OCI-LY7 (cell line): ENCODE data around the gene RRH. TPM values are rescaled to one million over a fixed set of nuclear protein-coding genes. Genes with fewer than 3 reads are reported as not detected.
"Not testable (repeated sequence)": the region's sequence is repeated elsewhere in the genome, so short reads cannot be mapped to it uniquely, and the experiment has no call there.

Source experiments
- BruUV-seq: library from RNA; stranded (reverse); fragments of 400-500 nt; replicated peaks from 2 replicates; lab custom pipeline; 2021; lab: Mats Ljungman, UMichigan
- CTCF ChIA-PET: fragments of 300-600 bp; sonication (Branson Sonifier 250); formaldehyde crosslinking; loops from one replicate; lab custom pipeline; 2022; ENCODE audit warnings: antibody characterized with exemption; ENCODE audit not compliant: unreplicated experiment; lab: Charles Lee
- POLR2A ChIA-PET: fragments of 300-600 bp; sonication (Branson Sonifier 250); formaldehyde crosslinking; loops from one replicate; lab custom pipeline; 2022; ENCODE audit warnings: antibody characterized with exemption; lab: Charles Lee
- DNase-seq: peaks from one replicate; pipeline ENCODE4 v3.0.0-alpha.2; 2015; ENCODE audit warnings: low spot score
- H2AFZ ChIP-seq: fragments of 200-600 bp; sonication (generic), shearing (Covaris generic); 2 replicates; pipeline ENCODE4 v1.6.1; 2014; ENCODE audit warnings: mild to moderate bottlenecking, antibody characterized with exemption, low read length, moderate library complexity
- H3K27ac ChIP-seq: fragments of 200-600 bp; sonication (generic); 2 replicates; pipeline ENCODE4 v1.5.1; 2014; ENCODE audit warnings: mixed run types, low read depth, mild to moderate bottlenecking, moderate library complexity, low read length, inconsistent platforms; ENCODE audit not compliant: poor library complexity, severe bottlenecking
- H3K36me3 ChIP-seq: fragments of 200-600 bp; sonication (generic); 2 replicates; pipeline ENCODE4 v1.6.1; 2014; ENCODE audit warnings: mild to moderate bottlenecking, antibody characterized with exemption, low read length, moderate library complexity, mixed read lengths; ENCODE audit not compliant: insufficient read depth
- H3K4me1 ChIP-seq: fragments of 200-600 bp; sonication (generic); 2 replicates; pipeline ENCODE4 v1.5.1; 2014; ENCODE audit warnings: mild to moderate bottlenecking, low read length; ENCODE audit not compliant: insufficient read depth, poor library complexity, severe bottlenecking
- H3K4me2 ChIP-seq: fragments of 200-600 bp; sonication (generic); 2 replicates; pipeline ENCODE4 v1.6.1; 2014; ENCODE audit warnings: mild to moderate bottlenecking, low read length
- H3K4me3 ChIP-seq: fragments of 200-600 bp; sonication (generic); 2 replicates; pipeline ENCODE4 v1.5.1; 2014; ENCODE audit warnings: mild to moderate bottlenecking, low read depth, low read length; ENCODE audit not compliant: poor library complexity, severe bottlenecking
- H3K79me2 ChIP-seq: fragments of 200-600 bp; sonication (generic); 2 replicates; pipeline ENCODE4 v1.6.1; 2016; ENCODE audit warnings: low read depth, mild to moderate bottlenecking, low read length, moderate library complexity, mixed read lengths; ENCODE audit not compliant: insufficient read depth
- H3K9me2 ChIP-seq: fragments of 200-600 bp; sonication (generic); 2 replicates; pipeline ENCODE4 v1.6.1; 2016; ENCODE audit warnings: mild to moderate bottlenecking, low read length, mixed read lengths; ENCODE audit not compliant: insufficient read depth
- H3K9me3 ChIP-seq: fragments of 200-600 bp; sonication (generic); 2 replicates; pipeline ENCODE4 v1.6.1; 2014; ENCODE audit warnings: mild to moderate bottlenecking, mixed run types, low read length, mixed read lengths
- H4K20me1 ChIP-seq: fragments of 200-600 bp; sonication (generic); 2 replicates; pipeline ENCODE4 v1.6.1; 2014; ENCODE audit warnings: mild to moderate bottlenecking, antibody characterized with exemption, low read length, moderate library complexity, mixed read lengths; ENCODE audit not compliant: insufficient read depth
- EZH2phosphoT487 ChIP-seq: fragments of 200-600 bp; sonication (generic); IDR thresholded peaks from 2 replicates; pipeline ENCODE4 v1.6.1; 2018; ENCODE audit warnings: low read depth, borderline replicate concordance, mild to moderate bottlenecking, mixed run types, antibody characterized with exemption, low read length, moderate library complexity, mixed read lengths
- intact Hi-C: fragments of 100-400 bp; cut with micrococcal nuclease; formaldehyde crosslinking; loops from one replicate; pipeline ENCODE4 v1.10.0; 2022; ENCODE audit not compliant: unreplicated experiment
- total RNA-seq, 2 experiments: library from RNA; depleted of rRNA in 1 of 2; stranded (reverse); fragments of >200 nt in 1 of 2; shearing (Covaris generic) in 1 of 2; gene quantifications; 2 replicates each; pipeline ENCODE4 v1.2.3, GENCODE V29; 2014 to 2022
- TF ChIP-seq, protein P1 (sequence below): fragments of 200-600 bp; sonication (generic); conservative IDR thresholded peaks from 2 replicates; pipeline ENCODE4 v1.5.1; 2014; ENCODE audit warnings: mild to moderate bottlenecking, antibody characterized with exemption, low read length, moderate library complexity, mixed read lengths

RRH gene
- total RNA-seq, 2 experiments from 2014 or later = 0.23 to 0.35 TPM

DNA sequence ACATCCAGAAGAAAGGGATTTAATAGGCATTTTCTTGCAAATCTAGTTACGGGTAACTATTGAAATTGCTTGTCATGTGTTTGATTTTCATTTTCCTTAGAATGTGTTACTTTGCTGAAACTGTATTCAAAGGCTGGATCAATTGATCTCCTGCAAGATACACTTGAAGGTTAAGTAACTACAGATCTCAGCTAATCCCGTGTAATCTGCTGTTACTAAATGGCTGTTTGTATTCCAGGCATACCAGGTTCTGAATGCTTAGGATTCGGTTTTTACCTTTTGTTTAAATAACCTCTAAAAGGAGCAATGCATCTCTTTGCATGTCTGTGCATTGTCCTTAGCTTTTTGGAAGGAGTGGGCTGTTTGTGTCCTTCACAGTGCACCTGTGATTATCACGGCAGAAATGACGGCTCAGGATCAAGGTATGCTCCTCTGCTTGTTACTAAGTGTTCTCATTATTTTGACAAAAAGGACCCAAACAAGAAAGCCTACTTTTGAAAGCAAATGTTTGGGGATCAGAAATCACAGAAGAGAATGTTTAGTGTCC, 20.2 kb downstream of the RRH start, which contains the start of gene LRIT3:
Gene LRIT3, plus strand, starts transcription at position 212 of the 547 bp plus-strand sequence. Its CDS starts 95 bp downstream, at position 307.
- ChIA-PET CTCF (no interaction called here), POLR2A (interaction anchor here (1.4 kb wide), 1 partner anchor 58 kb away, joined by 4 read pairs; no protein-coding TSS in a partner anchor)
- Histone ChIP-seq H3K4me3 (no peak within 1 kb of the TSS), H3K4me1 (no peaks in the 10 kb centered on the region), H3K9me3 (no peaks in the 10 kb centered on the region), H3K4me2 (no peak within 1 kb of the TSS), H4K20me1 (no peaks in the 10 kb centered on the region), H3K36me3 (no peaks in the 10 kb centered on the region), H3K9me2 (no peaks in the 10 kb centered on the region), H3K27ac (no peak within 1 kb of the TSS), H3K79me2 (no peaks in the 10 kb centered on the region), H2AFZ (no peak within 1 kb of the TSS)
- intact Hi-C loops = no loop called here
- DNase-seq = no peak
- no peak for TF ChIP-seq EZH2phosphoT487
- TF ChIP-seq, protein P1, sequence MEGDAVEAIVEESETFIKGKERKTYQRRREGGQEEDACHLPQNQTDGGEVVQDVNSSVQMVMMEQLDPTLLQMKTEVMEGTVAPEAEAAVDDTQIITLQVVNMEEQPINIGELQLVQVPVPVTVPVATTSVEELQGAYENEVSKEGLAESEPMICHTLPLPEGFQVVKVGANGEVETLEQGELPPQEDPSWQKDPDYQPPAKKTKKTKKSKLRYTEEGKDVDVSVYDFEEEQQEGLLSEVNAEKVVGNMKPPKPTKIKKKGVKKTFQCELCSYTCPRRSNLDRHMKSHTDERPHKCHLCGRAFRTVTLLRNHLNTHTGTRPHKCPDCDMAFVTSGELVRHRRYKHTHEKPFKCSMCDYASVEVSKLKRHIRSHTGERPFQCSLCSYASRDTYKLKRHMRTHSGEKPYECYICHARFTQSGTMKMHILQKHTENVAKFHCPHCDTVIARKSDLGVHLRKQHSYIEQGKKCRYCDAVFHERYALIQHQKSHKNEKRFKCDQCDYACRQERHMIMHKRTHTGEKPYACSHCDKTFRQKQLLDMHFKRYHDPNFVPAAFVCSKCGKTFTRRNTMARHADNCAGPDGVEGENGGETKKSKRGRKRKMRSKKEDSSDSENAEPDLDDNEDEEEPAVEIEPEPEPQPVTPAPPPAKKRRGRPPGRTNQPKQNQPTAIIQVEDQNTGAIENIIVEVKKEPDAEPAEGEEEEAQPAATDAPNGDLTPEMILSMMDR = no peak
- no TSS peak for BruUV-seq

DNA sequence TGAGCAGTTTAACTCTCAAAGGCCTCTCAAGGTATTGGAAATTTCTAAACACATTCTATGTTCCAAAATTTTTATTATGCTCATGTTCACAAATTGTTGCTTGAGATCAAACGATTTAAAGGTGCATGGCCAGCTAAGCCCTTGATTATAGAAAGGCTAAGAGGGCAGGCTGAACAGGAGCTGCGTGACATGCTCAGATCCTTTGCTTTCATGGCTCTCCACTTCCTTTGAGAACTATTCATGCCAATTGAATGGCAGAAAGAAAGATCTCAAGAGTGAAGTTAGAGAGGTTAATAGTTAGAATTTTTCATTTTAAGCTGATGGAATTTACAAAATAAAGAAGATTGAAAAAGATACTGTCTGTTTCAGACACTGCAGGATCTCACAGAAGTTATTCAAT, 20.7 kb downstream of the RRH start:
- no TSS peak for BruUV-seq
- no peaks in the 10 kb centered on the region for H3K79me2 ChIP-seq
- no peaks in the 10 kb centered on the region for H3K9me3 ChIP-seq
- H3K27ac ChIP-seq = no peak overlapping the region
- no peaks in the 10 kb centered on the region for H3K4me1 ChIP-seq
- no peak overlapping the region for H2AFZ ChIP-seq
- H3K4me3 ChIP-seq = no peak overlapping the region
- H3K36me3 ChIP-seq = no peaks in the 10 kb centered on the region
- no peak for DNase-seq
- H4K20me1 ChIP-seq = no peaks in the 10 kb centered on the region
- no peak overlapping the region for H3K4me2 ChIP-seq
- POLR2A ChIA-PET = interaction anchor here (0.7 to 1.4 kb wide), 2 partner anchors 57 to 725 kb away, joined by 3 to 4 read pairs; no protein-coding TSS in a partner anchor
- H3K9me2 ChIP-seq = no peaks in the 10 kb centered on the region
- no peak for TF ChIP-seq EZH2phosphoT487
- TF ChIP-seq, protein P1 = no peak
- intact Hi-C loops = no loop called here
- CTCF ChIA-PET = no interaction called here

DNA sequence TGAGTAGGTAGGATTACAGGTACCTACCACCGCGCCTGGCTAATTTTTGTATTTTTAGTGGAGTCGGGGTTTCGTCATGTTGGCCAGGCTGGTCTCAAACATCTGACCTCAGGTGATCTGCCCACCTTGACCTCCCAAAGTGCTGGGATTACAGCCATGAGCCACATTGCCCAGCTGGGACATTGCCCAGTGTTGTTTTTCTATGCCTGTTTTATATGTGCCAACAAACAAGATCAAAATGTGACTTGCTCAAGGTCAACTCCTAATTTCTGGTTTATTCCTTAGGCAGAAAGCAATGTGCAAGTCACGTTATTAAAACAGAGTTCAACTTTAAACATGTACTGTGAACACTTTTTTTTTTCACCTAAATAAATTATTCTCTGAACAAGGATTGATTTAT, 22.8 kb downstream of the RRH start:
- Histone ChIP-seq H3K4me2 (no peak overlapping the region), H3K4me3 (no peak overlapping the region), H4K20me1 (no peaks in the 10 kb centered on the region), H3K79me2 (no peaks in the 10 kb centered on the region), H2AFZ (no peak overlapping the region), H3K36me3 (no peaks in the 10 kb centered on the region), H3K9me2 (no peaks in the 10 kb centered on the region), H3K27ac (no peak overlapping the region), H3K4me1 (no peaks in the 10 kb centered on the region), H3K9me3 (no peaks in the 10 kb centered on the region)
- no TSS peak for BruUV-seq
- intact Hi-C loops = no loop called here
- no peak for DNase-seq
- POLR2A ChIA-PET = no interaction called here
- CTCF ChIA-PET = no interaction called here
- TF ChIP-seq, protein P1 = no peak
- TF ChIP-seq EZH2phosphoT487 = no peak

DNA sequence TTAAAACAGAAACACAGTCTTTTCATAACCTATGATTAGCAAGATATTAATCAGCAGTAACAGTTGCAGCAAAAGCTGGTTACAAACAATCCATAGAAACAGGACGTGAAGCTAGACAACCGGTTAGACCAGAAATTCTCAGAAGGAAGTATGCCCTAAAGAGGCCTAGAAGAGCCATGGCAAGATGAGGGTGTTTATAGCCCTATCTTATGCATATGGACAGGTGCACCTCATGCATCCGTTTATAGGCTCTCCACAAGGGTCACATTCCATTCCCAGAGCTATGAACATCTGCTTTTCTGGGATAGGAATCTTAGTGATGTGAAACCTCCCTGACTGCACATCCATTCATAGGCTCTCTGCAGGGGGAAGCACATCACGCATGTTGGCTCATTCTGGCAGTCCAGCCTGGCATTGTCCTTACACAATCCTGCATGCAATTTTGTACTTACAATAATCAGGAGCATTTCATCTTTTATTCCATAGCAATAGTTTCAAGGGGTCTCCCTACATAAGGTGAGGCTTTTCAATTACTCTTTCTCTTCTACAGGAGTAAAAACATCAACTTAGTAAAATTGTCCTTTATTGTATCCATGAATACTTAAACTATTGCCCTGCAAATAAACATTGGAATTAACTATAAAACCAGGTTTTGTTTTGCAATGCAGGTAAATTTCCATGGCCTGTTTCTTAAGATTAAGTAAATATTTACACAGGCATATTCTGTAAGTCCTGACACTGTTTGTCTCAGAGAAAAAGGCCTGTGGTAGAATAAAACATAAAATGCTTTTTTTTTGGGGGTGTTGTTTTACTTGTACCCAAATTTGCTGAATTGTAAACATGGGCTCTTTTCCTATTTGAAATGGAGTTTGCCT, 31.9 kb downstream of the RRH start:
- H3K79me2 ChIP-seq, H3K36me3 ChIP-seq, BruUV-seq, H3K4me3 ChIP-seq, CTCF ChIA-PET, H2AFZ ChIP-seq, POLR2A ChIA-PET, H3K27ac ChIP-seq, H4K20me1 ChIP-seq, H3K4me2 ChIP-seq, DNase-seq, H3K9me2 ChIP-seq, H3K4me1 ChIP-seq, intact Hi-C loops: not testable (repeated sequence)
- peaks cover 15% of the 10 kb centered on the region; the same call in 1 of the 2 replicates for H3K9me3 ChIP-seq
